PC-9 (cell line): ENCODE data around the gene TTC7B. TPM values are rescaled to one million over a fixed set of nuclear protein-coding genes. Genes with fewer than 3 reads are reported as not detected.

Experiments
- BruUV-seq: library from RNA; stranded (reverse); fragments of 400-500 nt; replicated peaks from 2 replicates; lab custom pipeline; 2021; lab: Mats Ljungman, UMichigan
- CTCF ChIA-PET: fragments of 300-600 bp; sonication (Branson Sonifier 250); formaldehyde crosslinking; loops from one replicate; lab custom pipeline; 2022; ENCODE audit warnings: antibody characterized with exemption; lab: Charles Lee
- POLR2A ChIA-PET: fragments of 300-600 bp; sonication (Branson Sonifier 250); formaldehyde crosslinking; loops from one replicate; lab custom pipeline; 2022; ENCODE audit warnings: antibody characterized with exemption; ENCODE audit not compliant: unreplicated experiment; lab: Charles Lee
- DNase-seq, 2 experiments: peaks; one replicate each; pipeline versions ENCODE4 v3.0.0 to v3.0.0-alpha.2; 2015 to 2022; ENCODE audit warnings: mixed read lengths in 1 of 2
- H2AFZ ChIP-seq: fragments of 200-600 bp; sonication (generic); 2 replicates; pipeline ENCODE4 v1.8.1; 2017; ENCODE audit warnings: antibody characterized with exemption
- H3F3A ChIP-seq: fragments of 200-600 bp; sonication (generic); 2 replicates; pipeline ENCODE4 v1.8.1; 2017; ENCODE audit warnings: antibody characterized with exemption, mild to moderate bottlenecking, low read depth; ENCODE audit not compliant: insufficient read depth
- H3K27ac ChIP-seq: fragments of 200-600 bp; sonication (generic); 2 replicates; pipeline ENCODE4 v1.6.1; 2016; ENCODE audit warnings: mixed run types
- H3K27me3 ChIP-seq: fragments of 200-600 bp; sonication (generic); 2 replicates; pipeline ENCODE4 v1.6.1; 2016; ENCODE audit warnings: low read depth, mixed run types; ENCODE audit not compliant: insufficient read depth
- H3K36me3 ChIP-seq: fragments of 200-600 bp; sonication (generic); 2 replicates; pipeline ENCODE4 v1.6.1; 2016; ENCODE audit warnings: low read depth, mixed run types
- H3K4me1 ChIP-seq: fragments of 200-600 bp; sonication (generic); replicated peaks from 2 replicates; pipeline ENCODE4 v1.6.1; 2016; ENCODE audit warnings: mixed run types; ENCODE audit not compliant: insufficient read depth
- H3K4me2 ChIP-seq: fragments of 200-600 bp; sonication (generic); 2 replicates; pipeline ENCODE4 v1.6.1; 2017; ENCODE audit warnings: mixed run types
- H3K4me3 ChIP-seq: fragments of 200-600 bp; sonication (generic); 2 replicates; pipeline ENCODE4 v1.6.1; 2016; ENCODE audit warnings: mixed run types
- H3K79me2 ChIP-seq: fragments of 200-600 bp; sonication (generic); 2 replicates; pipeline ENCODE4 v1.6.1; 2017; ENCODE audit warnings: low read depth, mixed run types
- H3K9me2 ChIP-seq: fragments of 200-600 bp; sonication (generic); 2 replicates; pipeline ENCODE4 v1.8.1; 2017; ENCODE audit warnings: mild to moderate bottlenecking; ENCODE audit not compliant: insufficient read depth
- H3K9me3 ChIP-seq: fragments of 200-600 bp; sonication (generic); 2 replicates; pipeline ENCODE4 v1.8.1; 2016; ENCODE audit warnings: low read depth; ENCODE audit not compliant: insufficient read depth
- H4K20me1 ChIP-seq: fragments of 200-600 bp; sonication (generic); 2 replicates; pipeline ENCODE4 v1.8.1; 2017; ENCODE audit not compliant: insufficient read depth
- CTCF ChIP-seq: fragments of 200-600 bp; sonication (generic); conservative IDR thresholded peaks from 2 replicates; pipeline ENCODE4 v1.6.1; 2017; ENCODE audit warnings: mixed run types, antibody characterized with exemption, mild to moderate bottlenecking, moderate library complexity
- EZH2 ChIP-seq: fragments of 200-600 bp; sonication (generic); IDR thresholded peaks from 2 replicates; pipeline ENCODE4 v1.8.0; 2017; ENCODE audit warnings: antibody characterized with exemption, low read depth
- intact Hi-C: fragments of 100-400 bp; cut with micrococcal nuclease; formaldehyde crosslinking; loops from one replicate; pipeline ENCODE4 v1.10.0; 2022; ENCODE audit not compliant: unreplicated experiment
- total RNA-seq: library from RNA; stranded (reverse); gene quantifications from 2 replicates; pipeline ENCODE4 v1.2.3, GENCODE V29; 2021

Gene TTC7B
- total RNA-seq, 1 experiment from 2014 or later, result 6.8 TPM

DNA sequence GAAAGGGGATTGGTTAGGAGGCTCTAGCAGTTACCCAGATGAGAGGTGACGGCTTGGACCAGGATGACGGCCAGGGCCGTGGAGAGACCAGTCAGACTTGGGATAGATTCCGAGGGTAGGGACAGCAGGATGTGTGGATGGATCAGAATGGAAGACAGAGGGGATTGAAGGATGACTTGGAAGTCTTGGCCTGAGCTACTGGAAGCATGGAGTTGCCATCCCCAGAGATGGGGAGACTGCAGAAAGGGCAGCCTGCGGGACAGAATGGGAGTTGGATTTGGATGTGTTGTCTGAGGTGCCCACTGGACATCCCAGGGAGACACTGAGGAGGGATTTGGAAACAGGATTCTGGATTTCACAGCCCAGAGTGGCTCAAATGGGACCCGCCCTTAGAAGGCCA is 317.1 kb downstream of the TTC7B start:
- H3K79me2 ChIP-seq, result no peaks in the 10 kb centered on the region
- CTCF ChIA-PET, result no interaction called here
- H3F3A ChIP-seq, result no peaks in the 10 kb centered on the region
- H3K4me2 ChIP-seq, result no peak overlapping the region
- no peaks in the 10 kb centered on the region for H4K20me1 ChIP-seq
- H3K9me3 ChIP-seq, result no peaks in the 10 kb centered on the region
- H3K36me3 ChIP-seq, result no peaks in the 10 kb centered on the region
- POLR2A ChIA-PET, result no interaction called here
- no peak overlapping the region for H3K4me3 ChIP-seq
- H3K4me1 ChIP-seq, result peaks cover 9% of the 10 kb centered on the region; the same call in 1 of the 2 replicates
- BruUV-seq, result no TSS peak
- TF ChIP-seq CTCF, result no peak
- no peak for TF ChIP-seq EZH2
- intact Hi-C loops, result no loop called here
- no peaks in the 10 kb centered on the region for H3K9me2 ChIP-seq
- DNase-seq, result no peak
- H3K27me3 ChIP-seq, result no peaks in the 10 kb centered on the region
- H3K27ac ChIP-seq, result no peak overlapping the region
- H2AFZ ChIP-seq, result no peak overlapping the region

DNA sequence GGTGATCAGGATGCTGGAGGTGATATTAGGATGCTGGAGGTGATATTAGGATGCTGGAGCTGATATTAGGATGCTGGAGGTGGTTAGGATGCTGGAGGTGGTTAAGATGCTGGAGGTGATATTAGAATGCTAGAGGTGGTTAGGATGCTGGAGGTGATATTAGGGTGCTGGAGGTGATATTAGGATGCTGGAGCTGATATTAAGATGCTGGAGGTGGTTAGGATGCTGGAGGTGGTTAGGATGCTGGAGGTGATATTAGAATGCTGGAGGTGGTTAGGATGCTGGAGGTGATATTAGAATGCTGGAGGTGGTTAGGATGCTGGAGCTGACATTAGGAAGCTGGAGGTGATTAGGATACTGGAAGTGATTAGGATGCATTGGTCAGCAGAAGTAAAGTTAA is 318.0 kb downstream of the TTC7B start:
- no peaks in the 10 kb centered on the region for H3K9me2 ChIP-seq

GRCh38 chr14:90496379-90496778 is 319.9 kb downstream of the TTC7B start:
- no peak overlapping the region for H3K27ac ChIP-seq
- intact Hi-C loops, result loop anchor here (1.0 kb wide), 1 partner anchor 14 kb away; no protein-coding TSS in a partner anchor
- no peaks in the 10 kb centered on the region for H3F3A ChIP-seq
- CTCF ChIA-PET, result no interaction called here
- BruUV-seq, result no TSS peak
- DNase-seq, result no peak
- TF ChIP-seq EZH2 (no peak), CTCF (no peak)
- H3K27me3 ChIP-seq, result no peaks in the 10 kb centered on the region
- no peak overlapping the region for H3K4me2 ChIP-seq
- H3K79me2 ChIP-seq, result no peaks in the 10 kb centered on the region
- no peak overlapping the region for H3K4me3 ChIP-seq
- no peak overlapping the region for H2AFZ ChIP-seq
- no peaks in the 10 kb centered on the region for H3K36me3 ChIP-seq
- no peaks in the 10 kb centered on the region for H3K4me1 ChIP-seq
- H3K9me2 ChIP-seq, result no peaks in the 10 kb centered on the region
- POLR2A ChIA-PET, result no interaction called here
- no peaks in the 10 kb centered on the region for H3K9me3 ChIP-seq
- no peaks in the 10 kb centered on the region for H4K20me1 ChIP-seq

More for the DNA sequence above, 318.0 kb downstream of the TTC7B start:
- H3K36me3 ChIP-seq, result no peaks in the 10 kb centered on the region
- no peak for TF ChIP-seq EZH2
- TF ChIP-seq CTCF, result no peak
- intact Hi-C loops, result no loop called here
- H3K27me3 ChIP-seq, result no peaks in the 10 kb centered on the region
- ChIA-PET CTCF (no interaction called here), POLR2A (no interaction called here)
- no peaks in the 10 kb centered on the region for H3F3A ChIP-seq
- no peak overlapping the region for H3K4me2 ChIP-seq
- H3K79me2 ChIP-seq, result no peaks in the 10 kb centered on the region
- no peak for DNase-seq
- no peak overlapping the region for H2AFZ ChIP-seq
- no peaks in the 10 kb centered on the region for H4K20me1 ChIP-seq
- H3K4me3 ChIP-seq, result no peak overlapping the region
- no peaks in the 10 kb centered on the region for H3K9me3 ChIP-seq
- BruUV-seq, result no TSS peak
- peaks cover under 1% of the 10 kb centered on the region; the same call in 1 of the 2 replicates for H3K4me1 ChIP-seq
- H3K27ac ChIP-seq, result no peak overlapping the region
